Testis (tissue), 3 donors: ENCODE results near the gene RAPGEF4. TPM values are rescaled to one million over a fixed set of nuclear protein-coding genes. Genes with fewer than 3 reads are reported as not detected.

Source experiments
- DNase-seq: peaks from one replicate; pipeline ENCODE4 v3.0.0-alpha.2; 2019
- H3K27ac ChIP-seq, 2 donors: fragments of 200-600 bp; sonication (generic); one replicate each; pipeline ENCODE4 v1.5.1; 2019
- H3K27me3 ChIP-seq: fragments of 200-600 bp; sonication (generic); one replicate; pipeline ENCODE4 v1.5.1; 2019
- H3K36me3 ChIP-seq: fragments of 200-600 bp; sonication (generic); one replicate; pipeline ENCODE4 v1.5.1; 2017; ENCODE audit warnings: low read depth; ENCODE audit errors: missing control alignments
- H3K4me1 ChIP-seq: fragments of 200-600 bp; sonication (generic); one replicate; pipeline ENCODE4 v1.5.1; 2019
- H3K4me3 ChIP-seq, 2 donors: fragments of 200-600 bp; sonication (generic); one replicate each; pipeline ENCODE4 v1.5.1; 2017 to 2019
- H3K9me3 ChIP-seq: fragments of 200-600 bp; sonication (generic); one replicate; pipeline ENCODE4 v1.5.1; 2017
- CTCF ChIP-seq, 3 experiments: fragments of 450-650 bp in 2 of 3; fragments of 200-600 bp in 1 of 3; sonication (generic) in 1 of 3; IDR thresholded peaks; one replicate each; pipeline ENCODE4 v1.5.1; 2016 to 2019; ENCODE audit warnings: antibody characterized with exemption in 3 of 3, mild to moderate bottlenecking in 2 of 3, moderate library complexity in 1 of 3
- POLR2A ChIP-seq: fragments of 450-650 bp; IDR thresholded peaks from one replicate; pipeline ENCODE4 v1.6.1; 2017; ENCODE audit warnings: antibody characterized with exemption, mild to moderate bottlenecking, moderate library complexity
- WGBS, 2 donors: methylation state at CpG; one replicate each; pipeline ENCODE4 v1.1.5; 2018; 5-methylcytosine and 5-hydroxymethylcytosine counted together
- intact Hi-C: fragments of 100-400 bp; cut with DNase I; formaldehyde crosslinking; loops from one replicate; pipeline ENCODE4 v1.15.1; 2023; ENCODE audit warnings: low total_unique reads
- polyA plus RNA-seq: library from polyadenylated mRNA; stranded (reverse); fragments of 350-450 nt; fragmentation: Illumina TruSeq; extraction: RNeasy Lipid Tissue Mini Kit (QIAGEN cat#74804); gene quantifications from one replicate; pipeline ENCODE4 v1.2.3, GENCODE V29; 2014; ENCODE audit warnings: low read depth, low replicate concordance; ENCODE audit not compliant: insufficient read depth
- total RNA-seq, 2 donors: library from RNA; depleted of rRNA; stranded (reverse); fragments of >200 nt; gene quantifications; one replicate each; pipeline ENCODE4 v1.2.3, GENCODE V29; 2016

Gene RAPGEF4
- total and polyA plus RNA-seq, 3 donors from 2014 or later = 14.3 to 42.6 (median 22.5) TPM

GRCh38 chr2:173002751-173003541, 267.3 kb downstream of the RAPGEF4 start:
- H3K4me1 ChIP-seq = peaks cover 24% of the 10 kb centered on the region
- TF ChIP-seq CTCF (IDR thresholded peaks at IDR 0.05) (no peak), POLR2A (no peak)
- no peaks in the 10 kb centered on the region for H3K36me3 ChIP-seq
- H3K27me3 ChIP-seq = no peaks in the 10 kb centered on the region
- H3K9me3 ChIP-seq = no peaks in the 10 kb centered on the region
- intact Hi-C loops = no loop called here
- H3K27ac ChIP-seq = peak overlapping the region; percentile 12 to 77
- no peak for DNase-seq
- no peak overlapping the region for H3K4me3 ChIP-seq
- 46% methylated on average over 15 of the region's 15 CpGs for WGBS, 2 donors

GRCh38 chr2:173008786-173009185, 273.1 kb downstream of the RAPGEF4 start:
- 54 to 68% methylated on average over 3 of the region's 3 CpGs for WGBS, 2 donors
- Histone ChIP-seq H3K4me3 (no peak overlapping the region), H3K36me3 (no peaks in the 10 kb centered on the region), H3K27ac (no peak overlapping the region), H3K27me3 (no peaks in the 10 kb centered on the region), H3K9me3 (no peaks in the 10 kb centered on the region), H3K4me1 (no peaks in the 10 kb centered on the region)
- no peak for DNase-seq
- intact Hi-C loops = no loop called here
- no peak for TF ChIP-seq CTCF (IDR thresholded peaks at IDR 0.05)
- TF ChIP-seq POLR2A = no peak

- TF ChIP-seq CTCF (IDR thresholded peaks at IDR 0.05) = no peak
- TF ChIP-seq POLR2A = no peak
- H3K27ac ChIP-seq = no peak overlapping the region
- no peak for DNase-seq
- no peaks in the 10 kb centered on the region for H3K4me1 ChIP-seq
- WGBS, 2 donors = 60 to 68% methylated on average over 1 of the region's 1 CpG
- H3K36me3 ChIP-seq = no peaks in the 10 kb centered on the region
- no peaks in the 10 kb centered on the region for H3K27me3 ChIP-seq
- no peaks in the 10 kb centered on the region for H3K9me3 ChIP-seq
- intact Hi-C loops = no loop called here
- H3K4me3 ChIP-seq = no peak overlapping the region
Observed at GRCh38 chr2:173010233-173010632, 274.6 kb downstream of the RAPGEF4 start.

GRCh38 chr2:173016451-173016850, 280.8 kb downstream of the RAPGEF4 start:
- Histone ChIP-seq H3K27ac (no peak overlapping the region), H3K9me3 (no peaks in the 10 kb centered on the region), H3K4me1 (no peaks in the 10 kb centered on the region), H3K27me3 (no peaks in the 10 kb centered on the region), H3K4me3 (no peak overlapping the region), H3K36me3 (no peaks in the 10 kb centered on the region)
- WGBS, 2 donors = 72 to 73% methylated on average over 2 of the region's 2 CpGs
- intact Hi-C loops = no loop called here
- no peak for DNase-seq
- TF ChIP-seq CTCF (IDR thresholded peaks at IDR 0.05) (no peak), POLR2A (no peak)
